SK-N-SH (cell line): ENCODE measurements around the gene CACNA1E. TPM values are rescaled to one million over a fixed set of nuclear protein-coding genes. Genes with fewer than 3 reads are reported as not detected.

Source experiments
- CTCF ChIA-PET: fragments of 300-600, 350-600 bp; formaldehyde crosslinking; extraction: SDS; loops from one replicate; lab custom pipeline; 2021; lab: Yijun Ruan, JAX
- POLR2A ChIA-PET: fragments of 350-600 bp; sonication (Branson Sonifier 250); formaldehyde crosslinking; extraction: SDS; loops from one replicate; lab custom pipeline; 2020; ENCODE audit warnings: antibody characterized with exemption, inconsistent platforms; lab: Yijun Ruan, JAX
- DNase-seq: peaks from one replicate; pipeline ENCODE4 v3.0.0; 2012
- H2AFZ ChIP-seq: fragments of 200-600 bp; sonication (generic); 2 replicates; pipeline ENCODE4 v1.8.1; 2016; ENCODE audit warnings: antibody characterized with exemption, mild to moderate bottlenecking, low read depth
- H3F3A ChIP-seq: fragments of 200-600 bp; sonication (generic); replicated peaks from 2 replicates; pipeline ENCODE3; 2016; ENCODE audit warnings: antibody characterized with exemption, mild to moderate bottlenecking; ENCODE audit not compliant: insufficient read depth
- H3K27ac ChIP-seq, 2 experiments: fragments of 200-500 bp in 1 of 2; fragments of 200-600 bp in 1 of 2; sonication (Bioruptor generic) in 1 of 2; sonication (generic), shearing (Covaris generic) in 1 of 2; 2 replicates each; pipeline versions ENCODE4 v1.5.1 to v1.6.1; 2014 to 2016; ENCODE audit warnings: low read depth in 2 of 2, inconsistent platforms in 1 of 2, low read length in 1 of 2, mild to moderate bottlenecking in 1 of 2, mixed read lengths in 1 of 2
- H3K27me3 ChIP-seq: fragments of 200-600 bp; sonication (generic), shearing (Covaris generic); 2 replicates; pipeline ENCODE4 v1.6.1; 2016; ENCODE audit warnings: mixed run types; ENCODE audit not compliant: insufficient read depth
- H3K36me3 ChIP-seq, 2 experiments: fragments of 200-500 bp in 1 of 2; fragments of 200-600 bp in 1 of 2; sonication (Bioruptor generic) in 1 of 2; sonication (generic) in 1 of 2; replicated peaks in 1 of 2; 2 replicates each; pipeline versions ENCODE3 to v1.5.1; 2014 to 2016; ENCODE audit warnings: low read length in 1 of 2, mild to moderate bottlenecking in 1 of 2; ENCODE audit not compliant: insufficient read depth in 2 of 2, control insufficient read depth in 1 of 2
- H3K4me1 ChIP-seq, 2 experiments: fragments of 200-500 bp in 1 of 2; fragments of 200-600 bp in 1 of 2; sonication (Bioruptor generic) in 1 of 2; sonication (generic), shearing (Covaris generic) in 1 of 2; 2 replicates each; pipeline versions ENCODE4 v1.5.1 to v1.6.1; 2014 to 2016; ENCODE audit warnings: low read depth in 1 of 2, low read length in 1 of 2, mixed run types in 1 of 2; ENCODE audit not compliant: insufficient read depth in 2 of 2, control insufficient read depth in 1 of 2
- H3K4me2 ChIP-seq: fragments of 200-600 bp; sonication (generic), shearing (Covaris generic); 2 replicates; pipeline ENCODE4 v1.6.1; 2017; ENCODE audit warnings: mixed run types
- H3K4me3 ChIP-seq, 2 experiments: fragments of 200-500 bp in 1 of 2; fragments of 200-600 bp in 1 of 2; sonication (Bioruptor generic) in 1 of 2; sonication (generic), shearing (Covaris generic) in 1 of 2; 2 replicates each; pipeline versions ENCODE4 v1.5.1 to v1.8.1; 2014 to 2016; ENCODE audit warnings: low read depth in 2 of 2, inconsistent platforms in 1 of 2, low read length in 1 of 2, mild to moderate bottlenecking in 1 of 2, mixed read lengths in 1 of 2, moderate library complexity in 1 of 2
- H3K79me2 ChIP-seq: fragments of 200-600 bp; sonication (generic); 2 replicates; pipeline ENCODE4 v1.8.1; 2017; ENCODE audit warnings: mild to moderate bottlenecking; ENCODE audit not compliant: insufficient read depth
- H3K9ac ChIP-seq: fragments of 200-600 bp; sonication (generic); 2 replicates; pipeline ENCODE4 v1.6.1; 2017; ENCODE audit warnings: mixed run types
- H3K9me2 ChIP-seq: fragments of 200-600 bp; sonication (generic); 2 replicates; pipeline ENCODE4 v1.6.1; 2017; ENCODE audit warnings: mixed run types
- H3K9me3 ChIP-seq: fragments of 200-600 bp; sonication (generic); 2 replicates; pipeline ENCODE4 v1.6.1; 2017; ENCODE audit warnings: mixed run types, mild to moderate bottlenecking, moderate library complexity
- H4K20me1 ChIP-seq: fragments of 200-600 bp; sonication (generic); 2 replicates; pipeline ENCODE4 v1.6.1; 2017; ENCODE audit warnings: mild to moderate bottlenecking, mixed run types; ENCODE audit not compliant: insufficient read depth
- ELF1 ChIP-seq: IDR thresholded peaks from 2 replicates; pipeline ENCODE4 v1.4.0; 2012
- EP300 ChIP-seq, 2 experiments: IDR thresholded peaks; 2 replicates each; pipeline versions ENCODE4 v1.4.0 to v1.6.1; 2012; ENCODE audit warnings: borderline replicate concordance in 1 of 2, low read depth in 1 of 2, low read length in 1 of 2
- EZH2phosphoT487 ChIP-seq: fragments of 200-600 bp; sonication (generic); IDR thresholded peaks from 2 replicates; pipeline ENCODE4 v1.6.1; 2017; ENCODE audit warnings: low read depth, mixed run types, mild to moderate bottlenecking, antibody characterized with exemption, moderate library complexity, borderline replicate concordance
- FOXJ3 ChIP-seq: sonication (generic); formaldehyde crosslinking; IDR thresholded peaks from 2 replicates; pipeline ENCODE4 v1.5.1; 2020; ENCODE audit warnings: mild to moderate bottlenecking, missing genetic modification reagents
- FOXM1 ChIP-seq: IDR thresholded peaks from 2 replicates; pipeline ENCODE4 v1.4.0; 2012; ENCODE audit warnings: low read depth, mild to moderate bottlenecking
- GABPA ChIP-seq: IDR thresholded peaks from 2 replicates; pipeline ENCODE4 v1.4.0; 2012; ENCODE audit warnings: low read depth, mild to moderate bottlenecking
- GATA2 ChIP-seq: sonication (generic); formaldehyde crosslinking; IDR thresholded peaks from 2 replicates; pipeline ENCODE4 v1.5.0; 2020; ENCODE audit warnings: mild to moderate bottlenecking, missing genetic modification reagents
- JUND ChIP-seq: IDR thresholded peaks from 2 replicates; pipeline ENCODE4 v1.4.0; 2012
- MEF2A ChIP-seq: IDR thresholded peaks from 2 replicates; pipeline ENCODE4 v1.4.0; 2012; ENCODE audit warnings: low read depth, borderline replicate concordance
- NFIC ChIP-seq: IDR thresholded peaks from 2 replicates; pipeline ENCODE4 v1.4.0; 2012; ENCODE audit warnings: borderline replicate concordance
- NRF1 ChIP-seq: IDR thresholded peaks from 2 replicates; pipeline ENCODE4 v1.6.1; 2012; ENCODE audit warnings: low read depth, mild to moderate bottlenecking, low read length
- PBX3 ChIP-seq: IDR thresholded peaks from 2 replicates; pipeline ENCODE4; 2012
- POLR2AphosphoS5 ChIP-seq: IDR thresholded peaks from 2 replicates; pipeline ENCODE4 v1.6.1; 2012; ENCODE audit warnings: low read depth, low read length
- RAD21 ChIP-seq: IDR thresholded peaks from 2 replicates; pipeline ENCODE4 v1.6.1; 2012; ENCODE audit warnings: mild to moderate bottlenecking, low read length
- RCOR1 ChIP-seq: fragments of 150-350 bp; IDR thresholded peaks from 2 replicates; pipeline ENCODE4 v1.6.1; 2017; ENCODE audit warnings: antibody characterized with exemption, low read length
- REST ChIP-seq: IDR thresholded peaks from 2 replicates; pipeline ENCODE4 v1.6.1; 2012; ENCODE audit warnings: mild to moderate bottlenecking, low read depth, low read length, moderate library complexity
- RFX5 ChIP-seq: IDR thresholded peaks from 2 replicates; pipeline ENCODE4 v1.6.1; 2012; ENCODE audit warnings: mild to moderate bottlenecking, improper control_type of control experiment, low read length
- RXRA ChIP-seq: IDR thresholded peaks from 2 replicates; pipeline ENCODE4 v1.4.0; 2012; ENCODE audit warnings: low read depth, mild to moderate bottlenecking, borderline replicate concordance
- WGBS: methylation state at CpG from one replicate; pipeline ENCODE4 v1.1.6; 2017; ENCODE audit warnings: low lambda C conversion rate; 5-methylcytosine and 5-hydroxymethylcytosine counted together
- polyA plus RNA-seq, 3 experiments: library from polyadenylated mRNA; depleted of rRNA; stranded (reverse); fragments of >200 nt; gene quantifications; 2 replicates each; pipeline ENCODE4 v1.2.3, GENCODE V29; 2012
- TF ChIP-seq, protein P1 (sequence below): fragments of 200-600 bp; sonication (generic); IDR thresholded peaks from 2 replicates; pipeline ENCODE4 v1.6.1; 2017; ENCODE audit warnings: antibody characterized with exemption, mild to moderate bottlenecking, moderate library complexity

The CACNA1E gene
- polyA plus RNA-seq, 1 of the 3 experiments (the other 2 are of a cell fraction), result not detected

- TF ChIP-seq RFX5 (no peak), RXRA (no peak), FOXM1 (no peak), JUND (no peak), GABPA (no peak), REST (no peak), EP300 (IDR thresholded peaks at IDR 0.05; ENCODE audit: borderline replicate concordance in 1 of 2, low read depth in 1 of 2, low read length in 1 of 2) (no peak), MEF2A (no peak), PBX3 (no peak), ELF1 (no peak), RAD21 (no peak), FOXJ3 (CRISPR knock-in tag) (no peak), GATA2 (no peak), RCOR1 (no peak), EZH2phosphoT487 (no peak), POLR2AphosphoS5 (no peak), NFIC (no peak), NRF1 (no peak)
- TF ChIP-seq, protein P1, sequence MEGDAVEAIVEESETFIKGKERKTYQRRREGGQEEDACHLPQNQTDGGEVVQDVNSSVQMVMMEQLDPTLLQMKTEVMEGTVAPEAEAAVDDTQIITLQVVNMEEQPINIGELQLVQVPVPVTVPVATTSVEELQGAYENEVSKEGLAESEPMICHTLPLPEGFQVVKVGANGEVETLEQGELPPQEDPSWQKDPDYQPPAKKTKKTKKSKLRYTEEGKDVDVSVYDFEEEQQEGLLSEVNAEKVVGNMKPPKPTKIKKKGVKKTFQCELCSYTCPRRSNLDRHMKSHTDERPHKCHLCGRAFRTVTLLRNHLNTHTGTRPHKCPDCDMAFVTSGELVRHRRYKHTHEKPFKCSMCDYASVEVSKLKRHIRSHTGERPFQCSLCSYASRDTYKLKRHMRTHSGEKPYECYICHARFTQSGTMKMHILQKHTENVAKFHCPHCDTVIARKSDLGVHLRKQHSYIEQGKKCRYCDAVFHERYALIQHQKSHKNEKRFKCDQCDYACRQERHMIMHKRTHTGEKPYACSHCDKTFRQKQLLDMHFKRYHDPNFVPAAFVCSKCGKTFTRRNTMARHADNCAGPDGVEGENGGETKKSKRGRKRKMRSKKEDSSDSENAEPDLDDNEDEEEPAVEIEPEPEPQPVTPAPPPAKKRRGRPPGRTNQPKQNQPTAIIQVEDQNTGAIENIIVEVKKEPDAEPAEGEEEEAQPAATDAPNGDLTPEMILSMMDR, result no peak
- Histone ChIP-seq H3F3A (no peaks in the 10 kb centered on the region), H3K9me3 (no peaks in the 10 kb centered on the region), H4K20me1 (no peaks in the 10 kb centered on the region), H3K36me3 (no peaks in the 10 kb centered on the region), H3K27ac (no peak overlapping the region), H3K4me1 (no peaks in the 10 kb centered on the region), H3K9me2 (no peaks in the 10 kb centered on the region), H3K4me3 (no peak overlapping the region), H3K9ac (no peak overlapping the region), H3K27me3 (no peaks in the 10 kb centered on the region), H3K79me2 (no peaks in the 10 kb centered on the region), H3K4me2 (no peak overlapping the region), H2AFZ (no peak overlapping the region)
- ChIA-PET CTCF (no interaction called here), POLR2A (no interaction called here)
- DNase-seq, result no peak
- WGBS, result 31% methylated on average over 5 of the region's 9 CpGs
These were observed 229.4 kb downstream of the CACNA1E start for GRCh38 chr1:181712711-181713110.
